H1 (cell line): Measurements from ENCODE around the gene UQCC3. TPM values are rescaled to one million over a fixed set of nuclear protein-coding genes. Genes with fewer than 3 reads are reported as not detected.
"Not testable (repeated sequence)": the region's sequence is repeated elsewhere in the genome, so short reads cannot be mapped to it uniquely, and the experiment has no call there.

Experiments
- CTCF ChIA-PET: fragments of 300-600 bp; sonication (Branson Sonifier 250); formaldehyde crosslinking; loops from one replicate; lab custom pipeline; 2021; ENCODE audit not compliant: partially characterized antibody; lab: Charles Lee
- POLR2A ChIA-PET: fragments of 300-600 bp; sonication (Branson Sonifier 250); formaldehyde crosslinking; loops from one replicate; lab custom pipeline; 2021; ENCODE audit warnings: inconsistent platforms; ENCODE audit not compliant: partially characterized antibody; lab: Charles Lee
- DNase-seq, 2 experiments: peaks; one replicate each; pipeline versions ENCODE4 v3.0.0 to v3.0.0-alpha.2; 2010 to 2022; ENCODE audit warnings: low spot score in 2 of 2, low read depth in 1 of 2, mixed read lengths in 1 of 2
- FAIRE-seq: peaks from 2 replicates; lab custom pipeline; 2011; peaks lifted over from hg19 to GRCh38; lab: Jason Lieb, UNC
- H2AFZ ChIP-seq: 2 replicates; pipeline ENCODE4 v1.8.1; 2012; ENCODE audit warnings: low read length, inconsistent platforms
- H2AK5ac ChIP-seq: 2 replicates; pipeline ENCODE4 v1.6.1; 2013; ENCODE audit warnings: low read depth, low read length
- H2BK120ac ChIP-seq: replicated peaks from 2 replicates; pipeline ENCODE3; 2013; ENCODE audit warnings: low read depth, low read length, inconsistent platforms
- H2BK12ac ChIP-seq: 2 replicates; pipeline ENCODE4 v1.6.1; 2013; ENCODE audit warnings: low read depth, low read length
- H2BK15ac ChIP-seq: 2 replicates; pipeline ENCODE4 v1.6.1; 2013; ENCODE audit warnings: low read length
- H2BK20ac ChIP-seq: 2 replicates; pipeline ENCODE4 v1.6.1; 2013; ENCODE audit warnings: low read length
- H2BK5ac ChIP-seq: 2 replicates; pipeline ENCODE4 v1.6.1; 2013; ENCODE audit warnings: low read depth, low read length
- H3K14ac ChIP-seq: 2 replicates; pipeline ENCODE4 v1.6.1; 2013; ENCODE audit warnings: inconsistent platforms; ENCODE audit not compliant: insufficient read length
- H3K18ac ChIP-seq: 2 replicates; pipeline ENCODE4 v1.6.1; 2013; ENCODE audit warnings: low read length; ENCODE audit errors: extremely low read depth
- H3K23ac ChIP-seq: 2 replicates; pipeline ENCODE4 v1.6.1; 2013; ENCODE audit warnings: inconsistent platforms; ENCODE audit not compliant: insufficient read length
- H3K23me2 ChIP-seq: 2 replicates; pipeline ENCODE4 v1.6.1; 2013; ENCODE audit warnings: low read depth, low read length
- H3K27ac ChIP-seq: 2 replicates; pipeline ENCODE4 v1.6.1; 2011; ENCODE audit warnings: low read depth, low read length, inconsistent platforms
- H3K27me3 ChIP-seq, 4 experiments: replicated peaks in 1 of 4; 1 replicate in 1 of 4; 2 replicates in 3 of 4; pipeline versions ENCODE4 v1.6.1 to v1.8.1; 2011 to 2013; ENCODE audit warnings: low read length in 3 of 4, mild to moderate bottlenecking in 3 of 4, inconsistent platforms in 2 of 4, mixed read lengths in 2 of 4, moderate library complexity in 1 of 4; ENCODE audit not compliant: control insufficient read depth in 3 of 4, insufficient read depth in 3 of 4; ENCODE audit errors: extremely low read depth in 1 of 4
- H3K36me3 ChIP-seq, 4 experiments: 2 replicates each; pipeline versions ENCODE4 v1.6.1 to v1.8.1; 2011 to 2013; ENCODE audit warnings: mild to moderate bottlenecking in 4 of 4, low read length in 3 of 4, moderate library complexity in 2 of 4, control low read depth in 1 of 4, inconsistent platforms in 1 of 4; ENCODE audit not compliant: insufficient read depth in 4 of 4, control insufficient read depth in 2 of 4
- H3K4ac ChIP-seq: replicated peaks from 2 replicates; pipeline ENCODE3; 2013; ENCODE audit warnings: low read length, low read depth, mixed read lengths, inconsistent platforms; ENCODE audit not compliant: insufficient read length
- H3K4me1 ChIP-seq, 4 experiments: replicated peaks in 1 of 4; 1 replicate in 1 of 4; 2 replicates in 3 of 4; pipeline versions ENCODE4 v1.6.1 to v1.8.1; 2011 to 2013; ENCODE audit warnings: low read length in 3 of 4, inconsistent platforms in 2 of 4, mixed read lengths in 1 of 4; ENCODE audit not compliant: insufficient read depth in 4 of 4, control insufficient read depth in 3 of 4
- H3K4me2 ChIP-seq, 2 experiments: 2 replicates each; pipeline versions ENCODE4 v1.6.1 to v1.8.1; 2011 to 2013; ENCODE audit warnings: low read depth in 2 of 2, low read length in 2 of 2, control low read depth in 1 of 2, inconsistent platforms in 1 of 2, mild to moderate bottlenecking in 1 of 2; ENCODE audit not compliant: insufficient read depth in 1 of 2
- H3K4me3 ChIP-seq, 4 experiments: fragments of 200-600, 300-600 bp in 1 of 4; sonication (generic), shearing (Covaris generic), sonication (Bioruptor Twin) in 1 of 4; 2 replicates each; pipeline versions ENCODE4 v1.5.1 to v1.8.1; 2011 to 2016; ENCODE audit warnings: low read length in 4 of 4, low read depth in 3 of 4, control low read depth in 2 of 4, inconsistent platforms in 2 of 4, mild to moderate bottlenecking in 2 of 4, mixed read lengths in 1 of 4, moderate library complexity in 1 of 4; ENCODE audit not compliant: insufficient read depth in 2 of 4; ENCODE audit errors: extremely low read depth in 1 of 4
- H3K56ac ChIP-seq: replicated peaks from 2 replicates; pipeline ENCODE3; 2013; ENCODE audit warnings: low read depth, mild to moderate bottlenecking, mixed read lengths, low read length, inconsistent platforms; ENCODE audit not compliant: insufficient read length
- H3K79me1 ChIP-seq: 2 replicates; pipeline ENCODE4 v1.6.1; 2013; ENCODE audit warnings: low read depth, low read length, control low read depth
- H3K79me2 ChIP-seq, 2 experiments: 2 replicates each; pipeline versions ENCODE4 v1.6.1 to v1.8.1; 2012 to 2013; ENCODE audit warnings: low read length in 2 of 2, mild to moderate bottlenecking in 2 of 2, inconsistent platforms in 1 of 2; ENCODE audit not compliant: insufficient read depth in 2 of 2, control insufficient read depth in 1 of 2
- H3K9ac ChIP-seq, 4 experiments: replicated peaks in 1 of 4; 1 replicate in 1 of 4; 2 replicates in 3 of 4; pipeline versions ENCODE4 v1.6.1 to v1.8.1; 2011 to 2013; ENCODE audit warnings: low read depth in 3 of 4, low read length in 3 of 4, control low read depth in 2 of 4, mild to moderate bottlenecking in 2 of 4, moderate library complexity in 2 of 4, inconsistent platforms in 1 of 4; ENCODE audit errors: extremely low read depth in 1 of 4
- H3K9me3 ChIP-seq, 2 experiments: 2 replicates each; pipeline versions ENCODE4 v1.6.1 to v1.8.1; 2012 to 2013; ENCODE audit warnings: mild to moderate bottlenecking in 2 of 2, moderate library complexity in 2 of 2, control low read depth in 1 of 2, inconsistent platforms in 1 of 2, low read depth in 1 of 2, low read length in 1 of 2, mixed read lengths in 1 of 2; ENCODE audit not compliant: insufficient read depth in 2 of 2
- H4K20me1 ChIP-seq, 2 experiments: replicated peaks in 1 of 2; 2 replicates each; pipeline versions ENCODE3 to v1.8.1; 2011 to 2013; ENCODE audit warnings: inconsistent platforms in 2 of 2, low read length in 2 of 2, mild to moderate bottlenecking in 1 of 2; ENCODE audit not compliant: insufficient read depth in 2 of 2, control insufficient read depth in 1 of 2
- H4K5ac ChIP-seq: 2 replicates; pipeline ENCODE4 v1.6.1; 2013; ENCODE audit warnings: low read length, low read depth, mixed read lengths, inconsistent platforms; ENCODE audit not compliant: insufficient read length
- H4K8ac ChIP-seq: 2 replicates; pipeline ENCODE4 v1.8.0; 2013; ENCODE audit warnings: mild to moderate bottlenecking, moderate library complexity, low read length, inconsistent platforms; ENCODE audit not compliant: insufficient read depth; ENCODE audit errors: extremely low read depth
- H4K91ac ChIP-seq: replicated peaks from 2 replicates; pipeline ENCODE3; 2013; ENCODE audit warnings: low read length, mixed read lengths, inconsistent platforms; ENCODE audit not compliant: insufficient read length
- WGBS, 2 experiments: shearing (Covaris generic) in 1 of 2; methylation state at CpG; one replicate each; pipeline versions ENCODE4 v1.1.6 to v1.1.7; 2013 to 2015; ENCODE audit warnings: low lambda C conversion rate in 2 of 2, mixed read lengths in 2 of 2, inconsistent platforms in 1 of 2, low coverage in 1 of 2, missing lambda C conversion rate in 1 of 2; ENCODE audit not compliant: insufficient replicate concordance in 2 of 2, insufficient coverage in 1 of 2, insufficient read length in 1 of 2; ENCODE audit errors: extremely low coverage in 1 of 2, missing lambda C conversion rate in 1 of 2; 5-methylcytosine and 5-hydroxymethylcytosine counted together
- polyA plus RNA-seq, 7 experiments: library from polyadenylated mRNA; depleted of rRNA in 3 of 7; stranded (reverse) in 5 of 7; unstranded in 2 of 7; fragments of >200 nt in 5 of 7; fragments of 200-250 nt in 2 of 7; gene quantifications; 1 replicate in 5 of 7; 2 replicates in 1 of 7; 4 replicates in 1 of 7; pipeline versions ENCODE4 v1.2.1 to v1.2.3, GENCODE V29; 2011 to 2013; ENCODE audit warnings: missing spikeins in 2 of 7, mixed read lengths in 2 of 7
- total RNA-seq: library from RNA; stranded (reverse); fragmentation: NEBNext Ultra II Directional; extraction: Animal tissue kit (Norgen Biotek cat#: 25700); gene quantifications from 2 replicates; pipeline ENCODE4 v1.2.1, GENCODE V29; 2021

Gene UQCC3
- total and polyA plus RNA-seq, 2 of the 8 experiments (the other 6 are each of a cell fraction or from before 2014, with no cell fraction given), result 14.2 to 15.7 TPM

GRCh38 chr11:62693624-62694023, 22.2 kb downstream of the UQCC3 start:
- CTCF ChIA-PET, result interaction anchor here (0.6 to 10.3 kb wide), 22 partner anchors 10 to 299 kb away, joined by 3 to 114 read pairs (median 3); partner anchors contain the start of genes B3GAT3, C11orf98, CSKMT and TAF6L
- H2BK120ac ChIP-seq, H3K4me2 ChIP-seq, H3K79me1 ChIP-seq, H3K79me2 ChIP-seq, H3K14ac ChIP-seq, H3K27me3 ChIP-seq, H3K27ac ChIP-seq, H3K18ac ChIP-seq, H3K9ac ChIP-seq, H3K56ac ChIP-seq, H2BK5ac ChIP-seq, H2BK12ac ChIP-seq, H2AK5ac ChIP-seq, H4K8ac ChIP-seq, H2AFZ ChIP-seq, H2BK20ac ChIP-seq, H3K23me2 ChIP-seq, H3K4me1 ChIP-seq, H4K91ac ChIP-seq, H3K4ac ChIP-seq, DNase-seq, H3K23ac ChIP-seq, H3K9me3 ChIP-seq, FAIRE-seq, H4K5ac ChIP-seq, H2BK15ac ChIP-seq, H3K4me3 ChIP-seq, H4K20me1 ChIP-seq: not testable (repeated sequence)
- POLR2A ChIA-PET, result interaction anchor here (0.9 to 61.4 kb wide), 3 partner anchors 12 to 33 kb away, joined by 3 to 2041 read pairs (median 34); partner anchors contain the start of genes BSCL2, C11orf98, CSKMT and GANAB
- peaks cover 11 to 29% (median 25%) of the 10 kb centered on the region in 4 experiments; a peak in 6 of 8 replicates for H3K36me3 ChIP-seq
- WGBS, 2 experiments, result 100% methylated on average over 1 of the region's 4 CpGs; no CpG with 5 or more reads in 1 of the 2 experiments
